GM12874 (cell line): ENCODE data around the gene CD99L2.

ENCODE experiments used
- CTCF ChIP-seq: IDR thresholded peaks from 2 replicates; pipeline ENCODE4 v1.5.1; 2011; ENCODE audit warnings: low read depth, mild to moderate bottlenecking, control low read depth, low read length, moderate library complexity; ENCODE audit not compliant: insufficient read depth

Gene CD99L2

GRCh38 chrX:150848914-150849365, 49.5 kb downstream of the CD99L2 start:
- no peak for TF ChIP-seq CTCF

- no peak for TF ChIP-seq CTCF
Observed at GRCh38 chrX:150847088-150847487, 51.4 kb downstream of the CD99L2 start.

GRCh38 chrX:150846130-150846529, 52.3 kb downstream of the CD99L2 start:
- no peak for TF ChIP-seq CTCF

GRCh38 chrX:150845091-150845490, 53.4 kb downstream of the CD99L2 start:
- TF ChIP-seq CTCF, result no peak

- no peak for TF ChIP-seq CTCF
Observed at GRCh38 chrX:150844016-150844415, 54.5 kb downstream of the CD99L2 start.

- TF ChIP-seq CTCF, result no peak
Observed at GRCh38 chrX:150842198-150842685, 56.2 kb downstream of the CD99L2 start.

GRCh38 chrX:150841456-150842197, 56.8 kb downstream of the CD99L2 start:
- no peak for TF ChIP-seq CTCF
